Spleen (tissue), 7 donors: Measurements from ENCODE around the gene MED25.

Source experiments
- CTCF ChIP-seq, 11 experiments: fragments of 200-600 bp in 7 of 11; fragments of 450-650 bp in 4 of 11; sonication (generic) in 4 of 11; IDR thresholded peaks in 8 of 11; conservative IDR thresholded peaks in 3 of 11; 1 replicate in 7 of 11; 2 replicates in 4 of 11; pipeline versions ENCODE4 v1.4.0 to v1.8.0; 2016 to 2021; ENCODE audit warnings: antibody characterized with exemption in 11 of 11, inconsistent platforms in 4 of 11, mild to moderate bottlenecking in 1 of 11
- POLR2A ChIP-seq, 3 donors: fragments of 450-650 bp; IDR thresholded peaks; one replicate each; pipeline ENCODE4 v1.5.1; 2017; ENCODE audit warnings: antibody characterized with exemption in 3 of 3, mild to moderate bottlenecking in 1 of 3
- donor health status: DM: no; HTN: no; CAD: no; lungs with moderate emphysema.
- donor health status: DM: no; HTN: no; CAD: no.
- donor health status: DM: no; HTN: no; CAD: no.

DNA sequence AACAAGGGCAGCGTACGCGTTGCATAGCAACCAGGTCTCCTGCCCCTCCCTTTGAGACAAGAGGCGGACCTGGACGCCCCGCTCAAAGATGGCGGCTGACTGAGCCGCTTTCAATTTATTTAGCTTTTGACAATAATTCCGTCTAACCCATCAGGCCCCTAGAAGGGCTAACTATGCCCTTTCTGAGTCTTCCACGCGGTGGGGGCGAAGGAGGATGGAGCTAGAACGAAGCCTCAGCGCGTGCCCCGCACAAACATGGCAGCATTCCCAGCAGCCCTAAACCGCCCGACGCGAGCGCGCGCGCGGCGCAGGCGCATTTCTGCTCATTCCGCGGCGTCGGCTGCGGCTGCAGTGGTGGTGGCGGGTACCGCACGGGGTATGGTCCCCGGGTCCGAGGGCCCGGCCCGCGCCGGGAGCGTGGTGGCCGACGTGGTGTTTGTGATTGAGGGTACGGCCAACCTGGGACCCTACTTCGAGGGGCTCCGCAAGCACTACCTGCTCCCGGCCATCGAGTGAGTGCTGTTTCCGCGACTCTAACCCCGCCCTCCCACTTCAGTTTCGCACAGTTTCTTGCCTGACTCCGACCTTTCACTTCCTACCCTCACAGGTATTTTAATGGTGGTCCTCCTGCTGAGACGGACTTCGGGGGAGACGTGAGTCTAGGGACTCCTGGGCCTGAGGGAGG, at the start of gene MED25:
- TF ChIP-seq POLR2A (IDR thresholded peaks at IDR 0.05), result peak in 2 of 3 donors; percentile 8 to 75
- peak; percentile 29 to 77 (median 64) for TF ChIP-seq CTCF (IDR thresholded peaks at IDR 0.05 in 8 of 11, conservative IDR thresholded peaks at IDR 0.05 in 3 of 11)
